ENCODE results near the gene HSD17B12. TPM values are rescaled to one million over a fixed set of nuclear protein-coding genes. Genes with fewer than 3 reads are reported as not detected.

The HSD17B12 gene
- total and polyA plus RNA-seq, 2 experiments from 2014 or later = 128 to 168 TPM

DNA sequence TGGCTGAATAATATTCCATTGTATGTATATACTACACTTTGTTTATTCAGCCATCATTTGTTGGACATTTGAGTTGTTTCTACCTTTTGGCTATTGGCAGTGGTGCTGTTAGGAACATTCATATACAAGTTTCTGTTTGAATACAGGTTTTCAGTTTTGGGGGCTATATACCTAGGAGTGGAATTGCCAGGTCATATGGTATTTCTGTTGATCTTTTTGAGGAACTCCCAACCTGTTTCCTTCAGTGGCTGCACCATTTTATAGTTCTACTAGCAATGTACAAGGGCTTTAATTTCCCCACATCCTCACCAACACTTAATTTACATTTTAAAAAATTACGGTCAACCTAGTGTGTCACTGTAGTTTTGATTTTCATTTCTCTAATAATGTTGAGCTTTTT lies 54.6 kb downstream of the HSD17B12 start:
- ATAC-seq = no peak
- no peak overlapping the region for H3K4me3 Mint-ChIP-seq
- Histone ChIP-seq H3K4me3 (no peak overlapping the region), H4K20me1 (replicated peaks; ENCODE audit: insufficient read depth) (peaks cover 28% of the 10 kb centered on the region), H2AFZ (no peak overlapping the region), H3K4me2 (no peak overlapping the region), H3F3A (replicated peaks; ENCODE audit: low read depth) (no peaks in the 10 kb centered on the region), H3K9me2 (ENCODE audit: insufficient read depth) (no peaks in the 10 kb centered on the region), H3K27ac (ENCODE audit: low read depth) (no peak overlapping the region), H3K36me3 (ENCODE audit: insufficient read depth) (no peaks in the 10 kb centered on the region), H3K79me2 (replicated peaks; ENCODE audit: insufficient read depth) (peaks cover 98% of the 10 kb centered on the region), H3K4me1 (ENCODE audit: insufficient read depth) (peaks cover 44% of the 10 kb centered on the region), H3K27me3 (ENCODE audit: insufficient read depth) (no peaks in the 10 kb centered on the region)
- DNase-seq (ENCODE audit: low spot score) = no peak
- no peak overlapping the region for H3K27ac Mint-ChIP-seq
- no peaks in the 10 kb centered on the region for H3K9me3 Mint-ChIP-seq
- H3K27me3 Mint-ChIP-seq (ENCODE audit: insufficient read depth, low read depth, poor library complexity) = no peaks in the 10 kb centered on the region
- peaks cover 17% of the 10 kb centered on the region for H3K36me3 Mint-ChIP-seq (ENCODE audit: low read depth)
- peaks cover 46% of the 10 kb centered on the region for H3K4me1 Mint-ChIP-seq
- TF ChIP-seq NANOG (IDR thresholded peaks at IDR 0.05; ENCODE audit: borderline replicate concordance) = no peak
- TF ChIP-seq ZNF331 (CRISPR knock-in tag; IDR thresholded peaks at IDR 0.05; ENCODE audit: low read depth) = no peak

DNA sequence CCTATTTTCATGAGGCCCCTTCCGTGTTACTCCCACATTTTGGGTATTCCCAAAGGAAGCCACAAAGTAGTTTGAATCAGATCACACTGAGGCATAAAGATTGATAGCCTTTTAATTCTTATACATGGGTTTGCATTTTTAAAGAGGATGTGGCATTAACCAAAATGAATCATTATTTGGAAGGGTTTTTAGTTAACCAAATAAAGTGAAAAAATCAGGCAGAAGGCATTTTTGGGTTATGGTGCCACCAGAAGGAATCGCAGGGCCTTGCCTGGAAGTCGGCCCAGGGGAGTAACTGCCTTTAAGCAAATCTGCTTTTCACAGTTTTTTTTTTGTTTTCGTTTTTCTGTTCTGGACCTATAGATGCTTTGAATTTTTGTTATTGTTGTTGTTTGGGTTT lies 55.4 kb downstream of the HSD17B12 start:
- no peaks in the 10 kb centered on the region for H3K27me3 ChIP-seq (ENCODE audit: insufficient read depth)
- H3K9me3 Mint-ChIP-seq = no peaks in the 10 kb centered on the region
- H3K4me3 Mint-ChIP-seq = peak overlapping the region; percentile 19; the same call in 1 of the 3 replicates
- peak overlapping the region; percentile 1; the same call in 1 of the 2 replicates for H3K27ac ChIP-seq (ENCODE audit: low read depth)
- peaks cover 17% of the 10 kb centered on the region for H3K36me3 Mint-ChIP-seq (ENCODE audit: low read depth)
- peak overlapping the region; percentile 8; the same call in 1 of the 2 replicates for H3K4me2 ChIP-seq
- no peaks in the 10 kb centered on the region for H3K27me3 Mint-ChIP-seq (ENCODE audit: insufficient read depth, low read depth, poor library complexity)
- peaks cover 44% of the 10 kb centered on the region for H3K4me1 ChIP-seq (ENCODE audit: insufficient read depth)
- no peak overlapping the region for H2AFZ ChIP-seq
- H3K36me3 ChIP-seq (ENCODE audit: insufficient read depth) = no peaks in the 10 kb centered on the region
- peaks cover 24% of the 10 kb centered on the region for H4K20me1 ChIP-seq (replicated peaks; ENCODE audit: insufficient read depth)
- peaks cover 98% of the 10 kb centered on the region for H3K79me2 ChIP-seq (replicated peaks; ENCODE audit: insufficient read depth)
- peak overlapping the region; percentile 49 for H3K27ac Mint-ChIP-seq
- H3K9me2 ChIP-seq (ENCODE audit: insufficient read depth) = no peaks in the 10 kb centered on the region
- no peak for ATAC-seq
- TF ChIP-seq JUNB (IDR thresholded peaks at IDR 0.05; ENCODE audit: unreplicated experiment) (no peak), EZH2phosphoT487 (IDR thresholded peaks at IDR 0.05; ENCODE audit: unreplicated experiment) (no peak), ZNF331 (CRISPR knock-in tag; IDR thresholded peaks at IDR 0.05; ENCODE audit: low read depth) (no peak)
- TF ChIP-seq, protein P1, sequence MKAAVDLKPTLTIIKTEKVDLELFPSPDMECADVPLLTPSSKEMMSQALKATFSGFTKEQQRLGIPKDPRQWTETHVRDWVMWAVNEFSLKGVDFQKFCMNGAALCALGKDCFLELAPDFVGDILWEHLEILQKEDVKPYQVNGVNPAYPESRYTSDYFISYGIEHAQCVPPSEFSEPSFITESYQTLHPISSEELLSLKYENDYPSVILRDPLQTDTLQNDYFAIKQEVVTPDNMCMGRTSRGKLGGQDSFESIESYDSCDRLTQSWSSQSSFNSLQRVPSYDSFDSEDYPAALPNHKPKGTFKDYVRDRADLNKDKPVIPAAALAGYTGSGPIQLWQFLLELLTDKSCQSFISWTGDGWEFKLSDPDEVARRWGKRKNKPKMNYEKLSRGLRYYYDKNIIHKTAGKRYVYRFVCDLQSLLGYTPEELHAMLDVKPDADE (IDR thresholded peaks at IDR 0.05) = no peak
- TF ChIP-seq, protein P2, sequence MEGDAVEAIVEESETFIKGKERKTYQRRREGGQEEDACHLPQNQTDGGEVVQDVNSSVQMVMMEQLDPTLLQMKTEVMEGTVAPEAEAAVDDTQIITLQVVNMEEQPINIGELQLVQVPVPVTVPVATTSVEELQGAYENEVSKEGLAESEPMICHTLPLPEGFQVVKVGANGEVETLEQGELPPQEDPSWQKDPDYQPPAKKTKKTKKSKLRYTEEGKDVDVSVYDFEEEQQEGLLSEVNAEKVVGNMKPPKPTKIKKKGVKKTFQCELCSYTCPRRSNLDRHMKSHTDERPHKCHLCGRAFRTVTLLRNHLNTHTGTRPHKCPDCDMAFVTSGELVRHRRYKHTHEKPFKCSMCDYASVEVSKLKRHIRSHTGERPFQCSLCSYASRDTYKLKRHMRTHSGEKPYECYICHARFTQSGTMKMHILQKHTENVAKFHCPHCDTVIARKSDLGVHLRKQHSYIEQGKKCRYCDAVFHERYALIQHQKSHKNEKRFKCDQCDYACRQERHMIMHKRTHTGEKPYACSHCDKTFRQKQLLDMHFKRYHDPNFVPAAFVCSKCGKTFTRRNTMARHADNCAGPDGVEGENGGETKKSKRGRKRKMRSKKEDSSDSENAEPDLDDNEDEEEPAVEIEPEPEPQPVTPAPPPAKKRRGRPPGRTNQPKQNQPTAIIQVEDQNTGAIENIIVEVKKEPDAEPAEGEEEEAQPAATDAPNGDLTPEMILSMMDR (conservative IDR thresholded peaks at IDR 0.05; ENCODE audit: low read depth in 2 of 2) = peak in 1 of 2 experiments; percentile 18; a peak in 2 of 4 replicates
- no peak overlapping the region for H3K4me3 ChIP-seq
- H3K4me1 Mint-ChIP-seq = peaks cover 46% of the 10 kb centered on the region
- peak; percentile 24 for DNase-seq (ENCODE audit: low spot score)
- no peaks in the 10 kb centered on the region for H3F3A ChIP-seq (replicated peaks; ENCODE audit: low read depth)

Measured in GM23338 (cell line).